ENCODE results near the gene CACNA1C. TPM values are rescaled to one million over a fixed set of nuclear protein-coding genes. Genes with fewer than 3 reads are reported as not detected.

CACNA1C gene
- total and polyA plus RNA-seq, 2 donors from 2014 or later: 1.6 to 17.4 TPM

- intact Hi-C loops (cut with DNase I): no loop called here
- no peak for FAIRE-seq
- H3K9me3 ChIP-seq (ENCODE audit: control insufficient read depth in 2 of 3, insufficient read depth in 1 of 3, low read length in 3 of 3): no peaks in the 10 kb centered on the region
- no peak for DNase-seq
- H3K27ac ChIP-seq (ENCODE audit: low read depth in 2 of 2, low read length in 2 of 2): no peak overlapping the region
- H3K4me3 ChIP-seq (ENCODE audit: low read length in 3 of 3): no peak overlapping the region
- no peaks in the 10 kb centered on the region for H3K36me3 ChIP-seq (ENCODE audit: control insufficient read depth in 2 of 3, insufficient read depth in 3 of 3, low read length in 3 of 3)
- no peak for TF ChIP-seq CTCF (IDR thresholded peaks at IDR 0.05; ENCODE audit: borderline replicate concordance, extremely low read depth, insufficient read depth)
- peaks cover 2 to 21% (median 4%) of the 10 kb centered on the region in 3 donors for H3K4me1 ChIP-seq (ENCODE audit: control insufficient read depth in 2 of 3, insufficient read depth in 2 of 3, low read depth in 1 of 3, low read length in 3 of 3)
- no peak overlapping the region for H3K9ac ChIP-seq (ENCODE audit: low read length in 3 of 3)
- H3K27me3 ChIP-seq (ENCODE audit: control insufficient read depth, insufficient read depth, low read length): no peaks in the 10 kb centered on the region
Measured at GRCh38 chr12:2338381-2338780, 285.6 kb downstream of the CACNA1C start.

- Histone ChIP-seq H3K4me3 (ENCODE audit: low read length in 3 of 3) (no peak overlapping the region), H3K27ac (ENCODE audit: low read depth in 2 of 2, low read length in 2 of 2) (no peak overlapping the region), H3K36me3 (ENCODE audit: control insufficient read depth in 2 of 3, insufficient read depth in 3 of 3, low read length in 3 of 3) (no peaks in the 10 kb centered on the region), H3K9ac (ENCODE audit: low read length in 3 of 3) (no peak overlapping the region), H3K27me3 (ENCODE audit: control insufficient read depth, insufficient read depth, low read length) (no peaks in the 10 kb centered on the region), H3K4me1 (ENCODE audit: control insufficient read depth in 2 of 3, insufficient read depth in 2 of 3, low read depth in 1 of 3, low read length in 3 of 3) (peaks cover 2 to 20% (median 4%) of the 10 kb centered on the region in 3 donors), H3K9me3 (ENCODE audit: control insufficient read depth in 2 of 3, insufficient read depth in 1 of 3, low read length in 3 of 3) (no peaks in the 10 kb centered on the region)
- no peak for TF ChIP-seq CTCF (IDR thresholded peaks at IDR 0.05; ENCODE audit: borderline replicate concordance, extremely low read depth, insufficient read depth)
- intact Hi-C loops (cut with DNase I): no loop called here
- DNase-seq (no peak), FAIRE-seq (no peak)
Measured at GRCh38 chr12:2338991-2339431, 286.2 kb downstream of the CACNA1C start.

DNA sequence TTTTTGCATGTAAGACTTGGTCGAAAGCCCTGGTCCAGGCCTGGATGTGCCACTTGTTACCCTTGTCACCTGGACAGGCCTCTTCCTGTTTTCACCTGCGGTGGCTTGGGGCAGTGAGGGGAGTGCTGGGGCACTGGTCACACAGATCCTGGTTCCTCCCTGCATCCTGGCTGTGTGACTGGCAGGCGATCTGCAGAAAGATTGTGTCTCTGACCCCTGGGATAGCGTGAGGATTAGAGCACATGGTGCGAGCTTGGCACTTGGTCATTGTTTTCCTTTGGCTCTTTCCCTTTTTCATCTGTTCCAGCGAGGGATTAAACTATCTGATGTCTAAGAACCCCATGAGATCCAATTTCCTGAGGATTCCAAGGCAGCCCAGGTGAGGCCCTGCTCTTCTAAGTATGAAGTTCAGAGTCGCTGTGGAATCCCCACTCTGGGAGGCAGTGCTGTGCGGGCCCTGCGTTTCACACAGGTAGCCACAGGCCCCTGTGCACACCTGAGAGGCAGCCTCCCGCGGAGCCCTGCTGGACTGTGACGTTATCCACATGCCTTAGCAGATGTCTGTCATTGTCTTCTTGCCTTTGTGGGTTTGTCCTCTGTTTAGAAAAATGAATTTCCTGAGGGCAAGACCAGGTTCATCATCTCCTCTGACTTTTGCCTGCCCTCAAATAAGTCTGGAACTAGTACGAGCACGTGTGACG lies 288.4 kb downstream of the CACNA1C start:
- Histone ChIP-seq H3K9ac (ENCODE audit: low read length in 3 of 3) (no peak overlapping the region), H3K27ac (ENCODE audit: low read depth in 2 of 2, low read length in 2 of 2) (no peak overlapping the region), H3K9me3 (ENCODE audit: control insufficient read depth in 2 of 3, insufficient read depth in 1 of 3, low read length in 3 of 3) (no peaks in the 10 kb centered on the region), H3K36me3 (ENCODE audit: control insufficient read depth in 2 of 3, insufficient read depth in 3 of 3, low read length in 3 of 3) (no peaks in the 10 kb centered on the region), H3K4me1 (ENCODE audit: control insufficient read depth in 2 of 3, insufficient read depth in 2 of 3, low read depth in 1 of 3, low read length in 3 of 3) (peaks cover 0 to 20% (median 2%) of the 10 kb centered on the region in 3 donors), H3K27me3 (ENCODE audit: control insufficient read depth, insufficient read depth, low read length) (no peaks in the 10 kb centered on the region), H3K4me3 (ENCODE audit: low read length in 3 of 3) (no peak overlapping the region)
- FAIRE-seq (no peak), DNase-seq (no peak)
- intact Hi-C loops (cut with DNase I): no loop called here
- TF ChIP-seq CTCF (IDR thresholded peaks at IDR 0.05; ENCODE audit: borderline replicate concordance, extremely low read depth, insufficient read depth): no peak
